ENCODE data around the gene COL6A2.
"Not testable (repeated sequence)": the region's sequence is repeated elsewhere in the genome, so short reads cannot be mapped to it uniquely, and the experiment has no call there.

Gene COL6A2

GRCh38 chr21:46163380-46163779 lies 65.5 kb downstream of the COL6A2 start:
- no peak overlapping the region for H3K27ac Mint-ChIP-seq (ENCODE audit: low read depth)
- no peaks in the 10 kb centered on the region for H3K9me3 Mint-ChIP-seq
- peaks cover 3% of the 10 kb centered on the region for H3K36me3 Mint-ChIP-seq (ENCODE audit: insufficient read depth)
- DNase-seq (ENCODE audit: low spot score in 2 of 2) (peak in 1 of 2 donors; percentile 2), ATAC-seq (replicated peaks; ENCODE audit: extremely low read depth, poor library complexity, severe bottlenecking) (no peak)
- no peaks in the 10 kb centered on the region for H3K27me3 Mint-ChIP-seq
- no peak overlapping the region for H3K4me3 Mint-ChIP-seq
- H3K4me1 Mint-ChIP-seq, result no peaks in the 10 kb centered on the region

- ATAC-seq (replicated peaks; ENCODE audit: extremely low read depth, poor library complexity, severe bottlenecking) (no peak), DNase-seq (ENCODE audit: low spot score in 2 of 2) (no peak)
- H3K36me3 Mint-ChIP-seq (ENCODE audit: insufficient read depth), result peaks cover 3% of the 10 kb centered on the region
- no peaks in the 10 kb centered on the region for H3K27me3 Mint-ChIP-seq
- no peak overlapping the region for H3K27ac Mint-ChIP-seq (ENCODE audit: low read depth)
- no peaks in the 10 kb centered on the region for H3K9me3 Mint-ChIP-seq
- H3K4me3 Mint-ChIP-seq, result no peak overlapping the region
- no peaks in the 10 kb centered on the region for H3K4me1 Mint-ChIP-seq
Observed at GRCh38 chr21:46165098-46165497, 67.2 kb downstream of the COL6A2 start.

GRCh38 chr21:46168238-46168637 lies 70.3 kb downstream of the COL6A2 start:
- Mint-ChIP-seq H3K4me1 (peaks cover 6% of the 10 kb centered on the region), H3K27me3 (no peaks in the 10 kb centered on the region), H3K27ac (ENCODE audit: low read depth) (no peak overlapping the region), H3K4me3 (no peak overlapping the region), H3K36me3 (ENCODE audit: insufficient read depth) (peaks cover 2% of the 10 kb centered on the region), H3K9me3 (peaks cover 4% of the 10 kb centered on the region)
- ATAC-seq (replicated peaks; ENCODE audit: extremely low read depth, poor library complexity, severe bottlenecking) (no peak), DNase-seq (ENCODE audit: low spot score in 2 of 2) (peak in 1 of 2 donors; percentile 8)

GRCh38 chr21:46168659-46169386 lies 70.9 kb downstream of the COL6A2 start:
- Mint-ChIP-seq H3K27ac (ENCODE audit: low read depth) (no peak overlapping the region), H3K36me3 (ENCODE audit: insufficient read depth) (peaks cover 2% of the 10 kb centered on the region), H3K27me3 (no peaks in the 10 kb centered on the region), H3K9me3 (peaks cover 4% of the 10 kb centered on the region), H3K4me1 (peaks cover 6% of the 10 kb centered on the region), H3K4me3 (no peak overlapping the region)
- ATAC-seq (replicated peaks; ENCODE audit: extremely low read depth, poor library complexity, severe bottlenecking) (no peak), DNase-seq (ENCODE audit: low spot score in 2 of 2) (peak in 1 of 2 donors; percentile 6)

- Mint-ChIP-seq H3K27ac (ENCODE audit: low read depth) (peak overlapping the region; percentile 71), H3K27me3 (peaks cover 17% of the 10 kb centered on the region), H3K9me3 (peaks cover 16% of the 10 kb centered on the region)
- H3K36me3 Mint-ChIP-seq (ENCODE audit: insufficient read depth); H3K4me3 Mint-ChIP-seq; ATAC-seq (replicated peaks; ENCODE audit: extremely low read depth, poor library complexity, severe bottlenecking); H3K4me1 Mint-ChIP-seq: not testable (repeated sequence)
- DNase-seq (ENCODE audit: low spot score in 2 of 2), result peak in 1 of 2 donors; percentile 35
Observed at GRCh38 chr21:46170436-46171193, 72.7 kb downstream of the COL6A2 start.

DNA sequence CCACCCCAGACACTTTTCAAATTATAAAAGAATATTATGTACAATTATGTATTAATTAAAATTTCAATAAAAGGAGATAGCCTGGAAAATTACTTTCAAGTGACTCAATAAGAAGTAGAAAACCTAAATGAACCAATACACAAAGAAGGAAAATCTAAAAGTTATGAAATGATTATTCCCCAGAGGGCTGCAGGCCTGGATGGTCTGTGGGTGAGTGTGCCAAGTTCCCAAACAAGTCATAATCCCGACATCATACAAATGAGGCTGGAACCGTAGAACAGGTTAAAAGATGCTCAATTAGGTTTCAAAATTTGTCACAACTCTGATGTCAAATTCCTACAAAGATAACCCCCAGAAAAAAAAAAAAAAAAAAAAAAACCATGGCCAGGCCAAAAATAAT lies 73.7 kb downstream of the COL6A2 start:
- peaks cover 19% of the 10 kb centered on the region for H3K27me3 Mint-ChIP-seq
- H3K36me3 Mint-ChIP-seq (ENCODE audit: insufficient read depth), result peaks cover 2% of the 10 kb centered on the region
- no peak for ATAC-seq (replicated peaks; ENCODE audit: extremely low read depth, poor library complexity, severe bottlenecking)
- H3K9me3 Mint-ChIP-seq, result peaks cover 16% of the 10 kb centered on the region
- H3K4me1 Mint-ChIP-seq, result peaks cover 6% of the 10 kb centered on the region
- H3K27ac Mint-ChIP-seq (ENCODE audit: low read depth), result no peak overlapping the region
- H3K4me3 Mint-ChIP-seq, result no peak overlapping the region
- no peak for DNase-seq (ENCODE audit: low spot score in 2 of 2)

DNA sequence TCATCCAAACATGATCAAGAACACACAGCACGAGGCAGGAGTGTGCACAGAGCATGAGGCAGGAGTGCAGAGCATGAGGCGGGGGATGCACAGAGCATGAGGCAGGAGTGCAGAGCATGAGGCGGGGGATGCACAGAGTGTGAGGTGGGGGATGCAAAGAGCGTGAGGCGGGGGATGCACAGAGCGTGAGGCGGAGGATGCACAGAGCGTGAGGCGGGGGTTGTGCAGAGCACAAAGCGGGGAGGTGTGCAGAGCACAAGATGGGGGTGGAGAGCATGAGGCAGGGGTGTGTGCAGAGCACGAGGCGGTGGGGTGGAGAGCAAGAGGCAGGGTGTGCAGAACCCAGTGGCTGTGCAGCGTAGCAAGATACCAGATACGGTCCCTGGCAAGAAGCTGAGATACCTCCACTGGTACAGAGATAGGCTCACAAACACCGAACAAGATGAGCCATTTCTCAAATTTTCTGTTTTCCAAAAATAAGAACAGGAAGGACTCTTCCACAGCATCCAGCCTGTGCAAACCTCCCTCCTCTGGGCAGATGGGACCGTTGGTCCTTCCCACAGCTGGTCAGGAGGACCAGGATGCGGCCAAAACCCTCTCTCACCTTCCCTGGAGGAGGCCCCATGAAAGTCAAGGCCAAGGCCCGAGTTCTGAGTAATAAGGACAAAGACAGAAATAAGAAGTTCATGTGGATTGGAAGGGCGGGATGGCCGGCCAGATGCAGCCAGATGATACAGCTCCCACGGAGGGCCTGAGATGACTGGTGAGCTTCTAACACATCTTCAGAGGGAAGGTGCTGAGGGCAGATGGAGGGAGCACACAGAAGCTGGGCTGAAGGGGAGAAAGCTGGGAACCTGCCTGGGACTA lies 74.3 kb downstream of the COL6A2 start:
- Mint-ChIP-seq H3K4me1 (peaks cover 6% of the 10 kb centered on the region), H3K36me3 (ENCODE audit: insufficient read depth) (peaks cover 2% of the 10 kb centered on the region), H3K27ac (ENCODE audit: low read depth) (no peak overlapping the region), H3K4me3 (no peak overlapping the region), H3K9me3 (peaks cover 16% of the 10 kb centered on the region), H3K27me3 (peaks cover 19% of the 10 kb centered on the region)
- no peak for ATAC-seq (replicated peaks; ENCODE audit: extremely low read depth, poor library complexity, severe bottlenecking)
- peak in 1 of 2 donors; percentile 5 for DNase-seq (ENCODE audit: low spot score in 2 of 2)

DNA sequence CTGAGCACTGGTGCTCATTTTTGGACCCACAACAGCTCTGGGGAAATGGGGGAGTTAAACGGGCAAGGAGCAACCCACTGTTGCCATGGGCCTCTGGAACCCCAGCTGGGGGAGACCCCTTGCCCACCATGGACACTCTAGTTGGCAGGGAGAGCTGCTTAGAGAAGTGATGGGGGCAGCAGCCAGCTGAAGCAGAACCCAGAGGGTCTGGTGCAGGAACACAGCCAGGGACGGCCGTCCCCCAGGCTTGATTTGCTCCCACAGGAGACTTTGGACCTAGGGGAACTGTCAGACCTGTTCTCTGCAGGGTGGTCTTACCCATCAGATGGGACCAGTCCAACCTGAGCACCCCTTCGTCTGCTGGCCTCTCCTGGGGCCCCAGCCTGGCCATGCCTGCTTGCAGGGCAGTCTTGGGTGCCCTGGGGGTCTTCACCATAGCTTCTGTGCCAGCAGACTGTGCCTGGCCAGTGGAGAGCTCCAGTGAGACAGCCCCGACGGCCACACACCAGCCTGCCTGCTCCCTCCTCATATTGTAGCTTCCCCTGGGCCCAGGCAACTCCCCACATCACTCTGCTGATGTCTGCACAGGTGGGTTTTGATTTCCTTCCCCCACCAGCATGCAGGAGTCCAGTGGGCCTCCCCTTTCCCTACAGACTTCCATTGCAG lies 75.1 kb downstream of the COL6A2 start:
- H3K27me3 Mint-ChIP-seq, result peaks cover 19% of the 10 kb centered on the region

DNA sequence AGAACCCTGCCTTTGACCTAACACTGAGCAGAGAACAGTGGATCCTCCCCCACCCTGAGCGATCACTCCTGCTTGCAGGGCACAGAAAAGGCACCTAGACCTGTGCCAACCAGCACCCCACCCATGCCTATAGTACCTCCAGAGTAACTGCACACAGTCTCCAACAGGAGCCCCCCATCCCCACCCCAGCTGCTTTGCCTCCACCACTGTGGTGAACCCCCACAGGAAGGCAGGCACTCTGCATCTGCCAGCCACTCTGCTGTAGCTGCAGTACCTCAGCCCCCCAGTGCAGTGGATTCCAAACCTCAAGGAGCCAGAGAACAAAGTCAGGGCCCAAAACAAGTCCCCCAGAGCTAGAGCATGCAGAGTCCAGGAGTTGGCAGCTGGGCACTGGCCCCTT lies 75.7 kb downstream of the COL6A2 start:
- Mint-ChIP-seq H3K36me3 (ENCODE audit: insufficient read depth) (peaks cover 2% of the 10 kb centered on the region), H3K9me3 (peaks cover 16% of the 10 kb centered on the region), H3K4me3 (no peak overlapping the region), H3K27me3 (peaks cover 19% of the 10 kb centered on the region), H3K27ac (ENCODE audit: low read depth) (no peak overlapping the region), H3K4me1 (peaks cover 6% of the 10 kb centered on the region)
- ATAC-seq (replicated peaks; ENCODE audit: extremely low read depth, poor library complexity, severe bottlenecking) (no peak), DNase-seq (ENCODE audit: low spot score in 2 of 2) (peak in 1 of 2 donors; percentile 4)

More for the DNA sequence above, 75.1 kb downstream of the COL6A2 start:
- ATAC-seq (replicated peaks; ENCODE audit: extremely low read depth, poor library complexity, severe bottlenecking) (no peak), DNase-seq (ENCODE audit: low spot score in 2 of 2) (peak in 1 of 2 donors; percentile 8)
- Mint-ChIP-seq H3K9me3 (peaks cover 16% of the 10 kb centered on the region), H3K4me1 (peaks cover 6% of the 10 kb centered on the region), H3K27ac (ENCODE audit: low read depth) (no peak overlapping the region), H3K4me3 (no peak overlapping the region), H3K36me3 (ENCODE audit: insufficient read depth) (peaks cover 2% of the 10 kb centered on the region)

DNA sequence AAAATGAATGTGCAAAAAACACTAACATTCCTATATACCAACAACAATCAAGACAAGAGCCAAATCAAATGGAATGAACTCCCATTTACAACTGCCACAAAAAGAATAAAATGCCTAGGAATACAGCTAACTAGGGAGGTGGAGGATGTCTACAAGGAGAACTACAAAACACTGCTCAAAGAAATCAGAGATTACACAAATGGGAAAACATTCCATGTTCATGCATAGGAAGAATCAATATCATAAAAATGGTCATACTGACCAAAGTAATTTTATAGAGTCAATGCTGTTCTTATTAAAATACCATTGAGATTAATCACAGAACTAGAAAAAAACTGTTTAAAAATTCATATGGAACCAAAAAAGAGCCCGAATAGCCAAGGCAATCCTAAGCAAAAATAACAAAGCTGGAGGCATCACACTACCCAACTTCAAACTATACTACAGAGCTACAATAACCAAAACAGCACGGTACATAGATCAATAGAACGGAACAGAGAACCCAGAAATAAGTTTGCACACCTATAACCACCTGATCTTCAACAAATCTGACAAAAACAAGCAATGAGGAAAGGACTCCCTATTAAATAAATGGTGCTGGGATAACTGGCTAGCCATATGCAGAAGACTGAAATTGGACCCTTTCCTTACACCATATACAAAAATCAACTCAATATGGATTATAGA lies 78.7 kb downstream of the COL6A2 start:
- Mint-ChIP-seq H3K9me3 (peaks cover 12% of the 10 kb centered on the region), H3K27me3 (peaks cover 19% of the 10 kb centered on the region)
- DNase-seq (ENCODE audit: low spot score in 2 of 2); H3K4me3 Mint-ChIP-seq; H3K4me1 Mint-ChIP-seq; H3K36me3 Mint-ChIP-seq (ENCODE audit: insufficient read depth); H3K27ac Mint-ChIP-seq (ENCODE audit: low read depth); ATAC-seq (replicated peaks; ENCODE audit: extremely low read depth, poor library complexity, severe bottlenecking): not testable (repeated sequence)

DNA sequence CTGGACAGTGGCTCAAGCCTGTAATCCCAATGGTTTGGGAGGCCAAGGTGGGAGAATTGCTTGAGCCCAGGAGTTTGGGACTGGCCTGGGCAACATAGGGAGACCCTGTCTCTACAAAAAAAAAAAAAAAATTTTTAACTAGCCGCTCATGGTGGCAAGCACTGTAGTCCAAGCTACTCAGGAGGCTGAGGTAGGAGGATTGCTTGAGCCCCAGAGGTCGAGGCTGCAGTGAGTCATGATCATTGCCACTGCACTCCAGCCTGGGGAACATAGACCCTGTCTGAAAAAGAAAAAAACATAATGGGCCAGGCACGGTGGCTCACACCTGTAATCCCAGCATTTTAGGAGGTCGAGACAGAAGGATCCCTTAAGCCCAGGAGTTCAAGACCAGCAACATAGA lies 81.0 kb downstream of the COL6A2 start:
- H3K27me3 Mint-ChIP-seq, result peaks cover 19% of the 10 kb centered on the region
- ATAC-seq (replicated peaks; ENCODE audit: extremely low read depth, poor library complexity, severe bottlenecking) (no peak), DNase-seq (ENCODE audit: low spot score in 2 of 2) (no peak)
- no peaks in the 10 kb centered on the region for H3K4me1 Mint-ChIP-seq
- H3K9me3 Mint-ChIP-seq, result peaks cover 12% of the 10 kb centered on the region
- no peak overlapping the region for H3K4me3 Mint-ChIP-seq
- no peak overlapping the region for H3K27ac Mint-ChIP-seq (ENCODE audit: low read depth)
- H3K36me3 Mint-ChIP-seq (ENCODE audit: insufficient read depth), result no peaks in the 10 kb centered on the region

Data from central memory CD8-positive, alpha-beta T cell (primary cell).